ENCODE measurements around the gene MT2A.

The MT2A gene

GRCh38 chr16:56600398-56600999 is 7.9 kb upstream of the MT2A start:
- DNase-seq (ENCODE audit: low read depth in 2 of 2) = no peak

GRCh38 chr16:56601325-56601724 is 7.1 kb upstream of the MT2A start:
- DNase-seq (ENCODE audit: low read depth in 2 of 2) = no peak

GRCh38 chr16:56603589-56603988 is 4.8 kb upstream of the MT2A start:
- DNase-seq (ENCODE audit: low read depth in 2 of 2) = no peak

- DNase-seq (ENCODE audit: low read depth in 2 of 2) = no peak
These were observed 3.4 kb upstream of the MT2A start for GRCh38 chr16:56604966-56605365.

DNA sequence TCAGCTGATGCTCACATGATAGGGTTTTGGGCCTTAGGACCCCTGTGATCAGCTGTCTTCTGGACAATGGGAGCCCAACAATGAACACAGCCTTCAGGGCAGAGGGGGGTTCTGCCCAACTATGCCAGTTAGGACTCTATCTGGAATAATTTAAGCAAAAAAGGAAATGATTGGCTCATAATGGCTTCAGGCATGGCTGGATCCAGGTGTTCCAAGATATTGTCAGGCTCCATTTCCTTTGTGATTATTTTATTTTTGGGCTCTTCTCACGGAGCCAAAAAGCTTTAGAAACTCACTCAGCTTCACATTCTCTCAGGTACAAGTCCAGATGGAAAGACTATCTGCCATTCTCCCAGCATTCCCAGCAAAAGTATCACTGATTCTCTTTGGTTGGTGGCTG is 2.9 kb upstream of the MT2A start:
- DNase-seq (ENCODE audit: low read depth in 2 of 2) = no peak

- DNase-seq (ENCODE audit: low read depth in 2 of 2) = no peak
These were observed 2.3 kb upstream of the MT2A start for GRCh38 chr16:56606071-56606475.

DNA sequence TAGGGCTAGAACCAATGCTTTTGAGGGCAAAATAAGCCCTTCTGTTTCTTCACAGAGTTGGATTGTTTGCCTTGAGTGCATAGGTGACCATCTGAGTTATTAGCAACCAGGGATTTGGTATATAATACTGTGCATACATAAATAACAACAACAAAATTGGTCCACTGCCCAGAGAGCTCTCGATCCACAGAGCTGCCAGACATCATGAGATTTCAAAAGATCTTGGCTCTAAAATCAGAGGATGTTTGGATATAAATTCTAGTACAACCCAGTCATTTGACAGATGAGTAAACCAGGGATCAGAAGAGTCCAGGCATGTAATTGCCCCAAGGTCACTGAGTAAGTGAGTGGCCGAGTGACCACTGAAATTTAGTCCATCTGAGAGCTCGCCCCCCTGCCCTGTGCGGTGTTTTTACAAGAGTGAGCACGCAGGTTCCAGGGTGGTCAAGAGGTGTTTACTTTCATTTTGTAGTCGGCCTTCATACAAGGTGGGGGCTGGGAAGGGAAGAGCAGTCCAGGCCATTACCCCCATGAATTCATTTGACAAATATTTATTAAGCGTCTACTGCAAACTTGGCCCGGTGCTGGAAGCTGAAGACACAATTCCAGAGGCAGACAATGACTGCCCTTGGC is 1.8 kb upstream of the MT2A start:
- no peak for DNase-seq (ENCODE audit: low read depth in 2 of 2)

DNA sequence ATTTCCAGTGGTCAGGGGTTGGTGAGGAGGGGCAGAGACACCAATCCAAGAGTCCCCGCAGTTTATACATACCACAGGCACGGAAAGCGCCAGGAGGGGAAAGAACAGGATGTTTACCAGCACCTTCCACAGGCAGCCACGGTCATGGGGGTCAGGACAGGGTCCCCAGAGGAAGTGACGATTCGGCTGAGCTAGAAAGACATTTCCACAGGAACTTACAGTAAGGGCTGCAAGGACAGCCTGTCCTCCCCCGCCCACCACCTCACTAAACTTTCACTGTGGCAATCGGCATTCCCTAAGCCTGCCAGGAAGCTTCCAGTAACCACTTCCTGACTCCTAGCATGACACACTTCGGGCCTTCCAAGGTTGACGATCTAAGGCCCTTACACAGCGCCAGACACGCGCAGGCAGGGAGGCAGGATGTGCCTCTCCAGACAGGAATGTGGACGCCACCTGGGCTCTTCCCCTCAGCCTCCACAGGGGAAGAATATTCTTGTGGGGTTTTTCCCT is 1.2 kb upstream of the MT2A start:
- DNase-seq (ENCODE audit: low read depth in 2 of 2) = no peak

- no peak for DNase-seq (ENCODE audit: low read depth in 2 of 2)
These were observed 725 bp upstream of the MT2A start for GRCh38 chr16:56607675-56608042.

DNA sequence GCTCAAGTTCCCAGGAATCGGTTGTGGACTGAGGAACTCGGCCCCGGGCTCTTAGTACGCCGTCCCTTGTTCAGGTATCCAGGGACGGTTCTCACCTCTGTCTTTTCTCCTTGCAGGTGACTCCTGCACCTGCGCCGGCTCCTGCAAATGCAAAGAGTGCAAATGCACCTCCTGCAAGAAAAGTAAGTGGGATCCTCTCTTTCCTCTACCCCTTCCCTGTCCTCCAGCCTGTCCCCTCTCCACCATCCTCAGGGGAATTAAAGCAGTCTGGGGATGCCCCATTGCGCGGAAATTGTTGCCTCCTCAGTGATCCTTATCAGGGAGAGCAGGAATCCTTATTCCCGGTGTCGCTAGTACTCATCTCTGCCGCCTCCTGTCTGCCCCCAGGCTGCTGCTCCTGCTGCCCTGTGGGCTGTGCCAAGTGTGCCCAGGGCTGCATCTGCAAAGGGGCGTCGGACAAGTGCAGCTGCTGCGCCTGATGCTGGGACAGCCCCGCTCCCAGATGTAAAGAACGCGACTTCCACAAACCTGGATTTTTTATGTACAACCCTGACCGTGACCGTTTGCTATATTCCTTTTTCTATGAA is 585 bp downstream of the MT2A start:
- no peak for DNase-seq (ENCODE audit: low read depth in 2 of 2)

GRCh38 chr16:56609463-56609921 is 1.1 kb downstream of the MT2A start:
- peak; percentile 36 to 45 for DNase-seq (ENCODE audit: low read depth in 2 of 2)

DNA sequence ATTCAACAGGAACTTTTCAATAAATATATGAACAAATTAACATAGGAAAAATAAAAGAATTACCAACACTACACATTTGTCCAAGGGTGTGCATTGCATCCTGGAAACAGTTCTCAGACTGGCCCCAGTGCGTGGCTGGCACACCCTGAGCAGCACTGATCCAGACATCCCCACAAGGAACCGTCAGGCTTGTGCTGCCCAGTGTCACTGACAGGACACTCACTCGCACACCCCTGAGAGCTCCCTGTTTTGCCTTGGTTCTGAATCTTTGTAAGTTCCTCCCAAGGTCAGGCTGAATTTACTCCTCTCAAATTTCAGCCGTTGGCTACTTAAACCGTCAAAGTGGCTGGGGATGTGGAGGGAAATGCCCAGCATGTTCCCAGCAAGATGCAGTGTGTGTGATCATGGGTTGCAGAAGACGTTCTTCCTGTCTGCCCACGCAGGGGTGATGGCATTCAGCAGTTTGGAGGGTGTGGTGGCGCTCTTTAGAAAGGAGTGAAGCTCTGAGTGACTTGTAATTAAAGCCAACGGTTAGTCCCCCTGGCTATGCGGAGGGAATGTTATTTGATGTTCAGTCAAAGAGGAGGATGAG is 1.7 kb downstream of the MT2A start:
- DNase-seq (ENCODE audit: low read depth in 2 of 2) = peak in 1 of 2 donors; percentile 41

- no peak for DNase-seq (ENCODE audit: low read depth in 2 of 2)
These were observed 2.3 kb downstream of the MT2A start for GRCh38 chr16:56610609-56611111.

DNA sequence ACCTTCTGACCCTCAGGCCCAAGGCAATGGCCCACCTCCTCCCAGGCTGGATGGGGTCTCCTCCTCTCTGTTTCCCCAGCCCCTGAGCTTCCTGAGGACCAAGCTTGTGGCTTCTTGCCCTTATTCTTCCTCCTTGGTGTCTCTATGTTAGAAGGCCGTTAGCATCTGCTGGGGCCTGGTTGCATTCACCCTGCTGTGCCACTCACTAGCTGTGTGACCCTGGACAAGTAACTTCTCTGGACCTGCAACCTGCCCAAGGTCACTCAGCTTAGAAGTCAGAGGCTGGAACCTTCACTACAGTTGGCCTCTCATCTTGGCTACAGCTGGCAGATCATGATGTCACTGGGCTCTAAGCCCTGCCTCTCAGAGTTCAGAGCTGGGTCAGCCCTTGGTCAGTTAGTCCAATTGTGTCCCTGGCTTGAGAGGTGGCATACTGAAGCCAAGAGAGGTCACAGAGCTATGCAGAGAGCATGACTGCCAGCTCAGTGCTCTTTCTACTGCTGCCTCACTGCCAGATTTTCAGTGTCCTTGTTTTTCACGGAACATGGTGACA is 3.0 kb downstream of the MT2A start:
- DNase-seq (ENCODE audit: low read depth in 2 of 2) = no peak

DNA sequence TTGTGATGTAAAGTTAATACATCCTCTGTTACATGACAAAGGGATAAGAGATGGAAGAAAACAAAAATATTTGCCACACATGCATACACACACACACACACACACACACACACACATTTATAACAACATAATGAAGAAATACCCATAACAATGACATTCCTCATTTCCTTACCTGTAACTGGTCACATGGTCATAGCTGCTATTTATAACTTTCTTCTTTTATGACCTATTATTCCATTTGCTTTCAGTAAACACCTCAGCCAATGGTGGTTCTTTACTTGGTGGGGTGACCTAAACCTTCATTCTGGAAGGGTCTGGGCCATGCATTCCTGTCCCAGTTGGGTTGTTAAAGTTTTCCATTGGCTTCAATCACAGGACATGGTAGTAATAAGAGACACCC is 5.3 kb downstream of the MT2A start:
- no peak for DNase-seq (ENCODE audit: low read depth in 2 of 2)

GRCh38 chr16:56614549-56614991 is 6.2 kb downstream of the MT2A start:
- DNase-seq (ENCODE audit: low read depth in 2 of 2) = no peak

GRCh38 chr16:56615353-56615752 is 7.0 kb downstream of the MT2A start:
- DNase-seq (ENCODE audit: low read depth in 2 of 2) = no peak

DNA sequence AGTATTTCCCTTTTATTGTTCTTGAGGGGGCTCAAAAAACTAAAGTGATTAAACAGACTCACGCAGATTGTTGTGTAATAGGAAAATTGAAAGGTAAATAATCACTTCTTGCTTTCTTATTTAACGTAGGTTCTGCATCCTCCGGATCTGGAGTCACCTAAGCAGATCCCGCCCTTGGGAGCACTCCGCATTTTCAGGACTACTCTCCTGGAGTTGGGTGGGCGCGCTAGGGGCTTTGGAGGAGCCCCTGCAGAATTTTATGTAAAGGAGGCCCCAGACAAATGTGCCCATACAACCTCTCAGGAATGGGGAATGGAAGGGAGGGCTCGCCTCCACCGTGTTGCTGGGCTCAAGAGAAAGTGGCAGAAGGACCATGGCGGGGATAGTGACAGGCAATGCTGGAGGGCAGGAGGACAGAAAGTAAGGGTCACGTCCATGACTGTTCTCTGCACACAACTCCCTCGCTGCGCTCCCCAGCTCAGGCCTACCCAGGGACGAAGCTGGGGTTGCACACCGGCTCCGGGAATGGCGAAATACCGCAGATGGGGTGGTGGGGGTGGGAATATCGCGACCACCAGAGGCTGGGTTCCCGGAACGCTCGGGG is 8.3 kb downstream of the MT2A start:
- DNase-seq (ENCODE audit: low read depth in 2 of 2) = no peak

GRCh38 chr16:56617212-56618085 is 9.1 kb downstream of the MT2A start:
- no peak for DNase-seq (ENCODE audit: low read depth in 2 of 2)

DNA sequence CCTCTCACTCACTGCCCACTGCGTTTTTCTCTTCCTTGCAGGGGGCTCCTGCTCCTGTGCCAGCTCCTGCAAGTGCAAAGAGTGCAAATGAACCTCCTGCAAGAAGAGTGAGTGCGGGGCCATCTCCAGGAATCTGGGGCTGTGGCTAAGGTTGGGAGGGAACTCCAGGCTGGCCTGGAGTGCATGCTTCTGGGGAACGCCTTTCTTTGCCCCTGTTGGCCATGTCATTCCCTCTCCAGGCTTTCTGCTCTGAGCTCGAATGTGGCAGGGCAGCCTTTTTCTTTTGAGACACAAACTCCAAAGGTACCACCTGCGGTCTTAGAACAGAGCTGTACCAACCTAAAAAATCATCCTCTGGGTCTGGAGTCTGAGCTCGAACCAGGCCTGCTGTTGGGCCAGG is 9.8 kb downstream of the MT2A start:
- no peak for DNase-seq (ENCODE audit: low read depth in 2 of 2)

DNA sequence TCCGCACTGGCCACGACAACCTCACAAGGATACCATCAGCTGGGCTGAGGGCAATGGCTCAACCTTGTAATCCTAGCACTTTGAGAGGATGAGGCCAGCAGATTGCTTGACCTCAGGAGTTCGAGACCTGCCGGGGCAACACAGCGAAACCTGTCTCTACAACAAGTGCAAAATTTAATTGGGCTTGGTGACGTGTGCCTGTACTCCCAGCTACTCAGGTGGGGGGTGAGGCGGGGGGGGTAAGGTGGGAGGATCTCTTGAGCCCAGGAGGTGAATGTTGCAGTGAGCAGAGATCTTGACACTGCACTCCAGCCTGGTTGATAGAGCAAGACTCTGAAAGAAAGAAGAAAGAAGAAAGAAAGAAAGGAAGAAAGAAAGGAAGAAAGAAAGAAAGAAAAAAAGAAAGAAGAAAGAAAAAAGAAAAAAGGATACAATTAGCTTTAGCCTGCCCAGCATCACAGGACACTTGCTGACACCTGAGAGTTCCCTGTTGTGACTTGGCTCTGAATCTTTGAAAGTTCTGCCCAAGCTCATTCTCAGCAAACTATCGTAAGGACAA is 12.0 kb downstream of the MT2A start:
- DNase-seq (ENCODE audit: low read depth in 2 of 2) = no peak
